ENCODE results near the gene OTOA.
"Not testable (repeated sequence)": the region's sequence is repeated elsewhere in the genome, so short reads cannot be mapped to it uniquely, and the experiment has no call there.

Gene OTOA

GRCh38 chr16:21717608-21718007 lies 53.8 kb downstream of the OTOA start:
- no peak overlapping the region for H3K4me3 ChIP-seq (ENCODE audit: low read depth, low read length)
- TF ChIP-seq MYC (IDR thresholded peaks at IDR 0.05; ENCODE audit: low read depth, low read length): no peak
- no peak for DNase-seq (ENCODE audit: low read depth)

- no peak for DNase-seq (ENCODE audit: low read depth)
- TF ChIP-seq CTCF (IDR thresholded peaks at IDR 0.05; ENCODE audit: low read depth, low read length) (no peak), MAX (IDR thresholded peaks at IDR 0.05; ENCODE audit: low read depth, low read length) (no peak), POLR2A (IDR thresholded peaks at IDR 0.05; ENCODE audit: extremely low read depth, insufficient read length) (no peak), MYC (IDR thresholded peaks at IDR 0.05; ENCODE audit: low read depth, low read length) (no peak)
- no peak overlapping the region for H3K4me3 ChIP-seq (ENCODE audit: low read depth, low read length)
These were observed 55.5 kb downstream of the OTOA start for GRCh38 chr16:21719283-21719682.

GRCh38 chr16:21720533-21720932 lies 56.8 kb downstream of the OTOA start:
- no peak overlapping the region for H3K4me3 ChIP-seq (ENCODE audit: low read depth, low read length)
- TF ChIP-seq MAX (IDR thresholded peaks at IDR 0.05; ENCODE audit: low read depth, low read length) (no peak), POLR2A (IDR thresholded peaks at IDR 0.05; ENCODE audit: extremely low read depth, insufficient read length) (no peak), MYC (IDR thresholded peaks at IDR 0.05; ENCODE audit: low read depth, low read length) (no peak), CTCF (IDR thresholded peaks at IDR 0.05; ENCODE audit: low read depth, low read length) (no peak)
- DNase-seq (ENCODE audit: low read depth): no peak

GRCh38 chr16:21722771-21723455 lies 59.1 kb downstream of the OTOA start:
- DNase-seq (ENCODE audit: low read depth): no peak
- no peak overlapping the region for H3K4me3 ChIP-seq (ENCODE audit: low read depth, low read length)
- no peak for TF ChIP-seq MYC (IDR thresholded peaks at IDR 0.05; ENCODE audit: low read depth, low read length)
- no peak for TF ChIP-seq CTCF (IDR thresholded peaks at IDR 0.05; ENCODE audit: low read depth, low read length)

GRCh38 chr16:21723532-21723931 lies 59.8 kb downstream of the OTOA start:
- TF ChIP-seq MYC (IDR thresholded peaks at IDR 0.05; ENCODE audit: low read depth, low read length): no peak
- TF ChIP-seq POLR2A (IDR thresholded peaks at IDR 0.05; ENCODE audit: extremely low read depth, insufficient read length): no peak
- TF ChIP-seq CTCF (IDR thresholded peaks at IDR 0.05; ENCODE audit: low read depth, low read length): no peak
- TF ChIP-seq MAX (IDR thresholded peaks at IDR 0.05; ENCODE audit: low read depth, low read length): no peak
- no peak overlapping the region for H3K4me3 ChIP-seq (ENCODE audit: low read depth, low read length)
- no peak for DNase-seq (ENCODE audit: low read depth)

GRCh38 chr16:21727344-21727743 lies 63.6 kb downstream of the OTOA start:
- DNase-seq (ENCODE audit: low read depth): no peak
- H3K4me3 ChIP-seq (ENCODE audit: low read depth, low read length): no peak overlapping the region

GRCh38 chr16:21731233-21731632 lies 67.5 kb downstream of the OTOA start:
- DNase-seq (ENCODE audit: low read depth); H3K4me3 ChIP-seq (ENCODE audit: low read depth, low read length): not testable (repeated sequence)

More at GRCh38 chr16:21727344-21727743, 63.6 kb downstream of the OTOA start:
- TF ChIP-seq POLR2A (IDR thresholded peaks at IDR 0.05; ENCODE audit: extremely low read depth, insufficient read length): no peak
- TF ChIP-seq MYC (IDR thresholded peaks at IDR 0.05; ENCODE audit: low read depth, low read length): no peak
- no peak for TF ChIP-seq MAX (IDR thresholded peaks at IDR 0.05; ENCODE audit: low read depth, low read length)
- TF ChIP-seq CTCF (IDR thresholded peaks at IDR 0.05; ENCODE audit: low read depth, low read length): no peak

GRCh38 chr16:21740637-21741036 lies 76.9 kb downstream of the OTOA start:
- not testable (repeated sequence) for DNase-seq (ENCODE audit: low read depth); H3K4me3 ChIP-seq (ENCODE audit: low read depth, low read length)

- not testable (repeated sequence) for H3K4me3 ChIP-seq (ENCODE audit: low read depth, low read length)
- peak; percentile 38 for DNase-seq (ENCODE audit: low read depth)
These were observed 92.7 kb downstream of the OTOA start for GRCh38 chr16:21756192-21757079.
